GM21717 (cell line): ENCODE results near the gene FBXW4.

Source experiments
- ATAC-seq: cut with Tn5 transposase; IDR thresholded peaks from one replicate; pipeline ENCODE4 v1.9.1; 2021; ENCODE audit warnings: mild to moderate bottlenecking, moderate library complexity; ENCODE audit not compliant: unreplicated experiment

Gene FBXW4, protein sequence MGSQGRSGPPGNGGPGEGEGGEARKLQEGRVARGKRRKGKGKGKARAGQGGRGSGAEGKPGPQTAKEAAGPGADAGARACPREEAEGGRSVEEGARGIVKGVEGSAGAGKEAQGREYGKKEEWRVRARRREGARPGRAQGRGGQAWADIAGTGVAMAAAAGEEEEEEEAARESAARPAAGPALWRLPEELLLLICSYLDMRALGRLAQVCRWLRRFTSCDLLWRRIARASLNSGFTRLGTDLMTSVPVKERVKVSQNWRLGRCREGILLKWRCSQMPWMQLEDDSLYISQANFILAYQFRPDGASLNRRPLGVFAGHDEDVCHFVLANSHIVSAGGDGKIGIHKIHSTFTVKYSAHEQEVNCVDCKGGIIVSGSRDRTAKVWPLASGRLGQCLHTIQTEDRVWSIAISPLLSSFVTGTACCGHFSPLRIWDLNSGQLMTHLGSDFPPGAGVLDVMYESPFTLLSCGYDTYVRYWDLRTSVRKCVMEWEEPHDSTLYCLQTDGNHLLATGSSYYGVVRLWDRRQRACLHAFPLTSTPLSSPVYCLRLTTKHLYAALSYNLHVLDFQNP

DNA sequence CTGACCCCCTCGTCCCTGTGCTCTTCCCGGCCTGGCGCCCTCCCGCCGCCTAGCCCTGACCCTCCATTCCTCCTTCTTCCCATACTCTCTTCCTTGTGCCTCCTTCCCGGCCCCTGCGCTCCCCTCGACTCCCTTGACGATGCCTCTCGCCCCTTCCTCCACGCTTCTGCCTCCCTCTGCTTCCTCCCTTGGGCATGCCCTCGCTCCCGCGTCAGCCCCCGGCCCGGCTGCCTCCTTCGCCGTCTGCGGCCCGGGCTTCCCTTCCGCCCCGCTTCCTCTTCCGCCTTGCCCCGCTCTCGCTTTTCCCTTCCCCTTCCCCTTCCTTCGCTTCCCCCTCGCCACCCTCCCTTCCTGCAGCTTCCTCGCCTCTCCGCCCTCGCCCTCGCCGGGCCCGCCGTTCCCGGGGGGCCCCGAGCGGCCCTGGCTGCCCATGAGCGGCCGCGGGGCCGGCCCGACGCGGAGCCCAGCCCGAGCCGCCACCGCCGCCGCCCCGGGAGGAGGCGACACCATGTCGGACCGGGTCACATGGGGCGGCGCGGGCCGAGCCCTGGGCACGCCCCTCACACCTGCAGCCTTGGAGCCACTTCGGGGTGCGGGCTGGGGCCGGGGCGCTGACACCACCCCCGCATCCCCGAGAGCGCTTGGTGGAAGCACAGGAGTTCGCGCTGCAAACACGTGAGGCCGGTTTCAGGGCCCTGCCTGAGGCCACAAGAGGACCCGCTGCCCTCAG lies at the start of gene FBXW4:
TSS of gene FBXW4 (minus strand) at position 497 of the 730 bp plus-strand sequence. CDS start at position 432, 65 bp downstream.
- ATAC-seq: peak; percentile 65

- no peak for ATAC-seq
Measured at GRCh38 chr10:101744267-101744666, 49.3 kb upstream of the FBXW4 start.

DNA sequence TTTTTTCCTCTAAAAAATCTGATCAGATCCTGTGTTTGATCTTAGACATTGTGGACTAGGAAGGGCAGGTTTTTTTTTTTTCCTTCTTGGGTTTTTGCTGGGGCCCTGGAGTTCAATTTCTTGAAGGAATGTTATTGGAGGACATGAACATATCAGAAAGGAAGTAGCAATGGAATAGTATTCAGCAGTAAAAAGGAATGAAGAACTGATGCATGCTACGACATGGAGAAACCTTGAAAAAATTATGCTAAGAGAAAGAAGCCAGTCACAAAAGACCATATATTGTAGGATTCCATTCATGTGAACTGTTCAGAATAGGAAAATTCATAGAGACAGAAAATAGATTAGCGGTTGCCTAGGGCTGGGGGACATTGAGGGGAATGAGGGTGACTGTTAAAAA lies 47.0 kb upstream of the FBXW4 start:
- ATAC-seq: no peak

DNA sequence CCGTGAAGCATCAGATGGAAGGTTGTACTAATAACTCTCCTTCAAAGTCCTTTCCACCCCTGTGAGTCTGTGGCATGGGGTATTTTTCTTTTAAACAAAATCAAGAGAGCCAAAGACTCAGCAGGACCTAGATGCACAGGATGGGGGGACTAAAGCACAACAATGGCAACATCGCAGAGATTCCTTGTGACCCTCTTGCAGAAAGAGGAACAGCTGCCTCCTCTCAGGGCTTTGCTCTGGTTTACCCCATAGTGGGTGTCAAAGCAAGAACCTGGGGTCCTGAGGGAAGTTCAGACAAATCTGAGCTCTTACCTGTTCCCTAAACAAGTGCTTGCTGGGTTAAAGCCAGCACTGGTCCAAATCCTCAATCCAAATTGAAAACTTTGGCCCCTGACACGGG lies 41.7 kb upstream of the FBXW4 start:
- no peak for ATAC-seq

DNA sequence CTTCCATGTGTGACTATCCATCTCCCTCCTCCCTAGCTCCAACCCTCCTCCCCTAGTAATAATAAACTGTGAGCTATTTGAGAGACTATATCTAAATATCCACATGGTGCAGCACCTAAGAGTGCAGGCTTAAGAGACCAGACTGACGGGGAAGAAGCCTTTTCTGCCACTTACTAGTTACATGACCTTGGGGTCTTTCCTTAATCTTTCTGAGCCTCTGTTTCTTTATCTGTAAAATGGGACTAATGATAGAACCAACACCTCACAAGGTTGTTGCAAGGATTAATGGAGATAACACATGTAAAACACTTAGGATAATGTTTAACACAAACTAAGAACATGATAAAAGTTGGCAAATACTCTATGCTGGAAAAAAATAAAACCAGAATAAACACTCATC lies 37.1 kb upstream of the FBXW4 start:
- no peak for ATAC-seq

GRCh38 chr10:101726115-101726387 lies 31.1 kb upstream of the FBXW4 start:
- no peak for ATAC-seq

DNA sequence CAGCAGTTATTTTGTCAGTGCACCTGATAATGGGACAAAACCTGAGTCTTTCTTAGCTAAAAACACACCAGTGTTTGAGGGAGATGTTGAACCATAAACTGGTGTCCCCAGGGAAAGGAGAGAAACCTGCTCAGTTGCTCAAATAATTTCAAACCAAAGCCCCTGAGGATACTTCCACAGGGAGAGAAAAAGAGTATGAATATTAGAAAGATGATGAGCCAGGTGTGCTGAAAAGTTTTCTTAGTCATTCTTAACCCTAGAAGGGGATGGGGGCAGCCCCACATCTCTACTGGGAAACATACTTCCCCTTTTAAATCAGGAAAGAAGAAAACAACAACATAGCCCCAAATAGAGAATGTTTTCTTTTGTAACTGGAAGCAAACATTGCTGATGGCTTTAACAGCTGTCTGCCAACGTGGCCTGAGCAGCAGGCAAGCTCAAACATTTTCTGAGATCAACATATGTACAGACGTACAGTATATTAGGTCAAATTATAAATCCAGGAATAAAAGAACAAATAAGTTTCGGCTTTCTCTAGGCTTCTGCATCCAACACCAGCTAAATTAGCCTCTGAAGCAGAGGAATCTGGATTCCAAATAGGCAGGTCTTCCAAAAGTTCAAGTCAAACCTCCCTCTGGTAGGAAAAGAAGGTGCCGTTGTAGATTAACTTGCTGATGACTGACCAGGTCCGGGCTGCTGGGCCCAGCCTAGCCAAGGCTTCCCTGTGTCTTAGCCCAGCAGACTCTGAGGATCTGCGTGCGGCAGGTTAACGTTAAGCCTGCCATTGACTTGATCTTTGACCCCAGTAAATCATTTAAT lies 30.5 kb upstream of the FBXW4 start:
- ATAC-seq: no peak

DNA sequence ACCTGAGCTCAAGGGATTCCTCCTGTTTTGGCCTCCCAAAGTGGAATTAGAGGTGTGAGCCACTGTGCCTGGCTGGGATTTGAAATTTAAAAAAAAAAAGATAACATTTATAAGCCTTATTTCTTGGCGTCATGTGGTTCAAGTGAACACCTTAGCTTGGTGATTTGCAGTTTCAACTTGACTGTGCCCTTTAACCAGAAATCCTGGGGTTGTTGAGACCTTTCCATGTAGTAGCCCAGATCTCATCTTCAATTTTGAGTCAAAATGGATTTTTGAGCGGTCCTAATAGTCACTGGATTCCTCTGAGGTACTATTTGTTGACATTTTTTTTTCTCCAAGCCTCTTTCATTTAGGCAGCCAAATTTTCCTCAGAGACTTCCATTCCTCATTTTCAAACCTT lies 29.5 kb upstream of the FBXW4 start:
- no peak for ATAC-seq

GRCh38 chr10:101723176-101723575 lies 28.2 kb upstream of the FBXW4 start:
- ATAC-seq: no peak

DNA sequence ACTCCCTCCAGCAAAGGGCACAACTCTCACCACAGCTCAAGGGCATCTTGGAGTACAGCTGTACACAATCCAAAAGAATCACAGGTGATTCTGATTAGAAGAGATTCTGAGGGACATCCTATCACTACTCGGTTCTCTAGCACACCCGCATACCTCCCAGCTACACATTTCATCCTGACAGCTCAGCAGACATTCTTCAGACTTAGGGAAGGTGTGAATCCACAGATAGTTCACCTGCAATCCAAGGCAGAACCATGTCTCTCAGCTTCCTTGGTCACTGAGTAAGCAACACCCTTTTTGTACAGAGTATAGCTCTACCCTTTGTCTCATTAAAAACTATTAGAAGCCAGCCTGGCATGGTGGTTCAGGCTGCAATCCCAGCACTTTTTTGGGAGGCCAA lies 26.8 kb upstream of the FBXW4 start:
- ATAC-seq: no peak

DNA sequence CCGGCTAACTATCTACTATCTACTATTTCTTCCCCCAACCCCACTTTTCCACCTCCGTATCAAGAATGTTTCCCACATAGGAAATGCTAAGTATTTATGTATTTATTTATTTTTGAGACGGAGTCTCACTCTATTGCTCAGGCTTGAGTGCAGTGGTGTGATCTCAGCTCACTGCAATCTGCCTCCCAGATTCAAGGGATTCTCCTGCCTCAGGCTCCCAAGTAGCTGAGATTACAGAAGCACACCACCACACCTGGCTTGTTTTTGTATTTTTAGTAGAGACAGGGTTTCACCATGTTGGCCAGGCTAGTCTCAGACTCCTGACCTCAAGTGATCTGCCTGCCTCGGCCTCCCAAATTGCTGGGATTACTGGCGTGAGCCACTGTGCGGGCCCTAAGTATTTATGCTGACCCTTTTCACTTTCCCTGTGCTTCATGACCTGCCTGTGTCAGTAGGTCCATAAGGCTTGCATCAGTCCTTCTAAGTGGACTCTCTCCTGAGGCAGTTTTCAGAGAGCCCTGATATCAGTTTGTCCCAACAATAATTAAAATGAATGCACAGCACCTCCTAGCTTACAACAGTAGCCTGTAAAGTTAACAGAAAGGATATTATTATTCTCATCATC lies 25.7 kb upstream of the FBXW4 start:
- no peak for ATAC-seq

- no peak for ATAC-seq
Measured at GRCh38 chr10:101718690-101719275, 23.8 kb upstream of the FBXW4 start.

DNA sequence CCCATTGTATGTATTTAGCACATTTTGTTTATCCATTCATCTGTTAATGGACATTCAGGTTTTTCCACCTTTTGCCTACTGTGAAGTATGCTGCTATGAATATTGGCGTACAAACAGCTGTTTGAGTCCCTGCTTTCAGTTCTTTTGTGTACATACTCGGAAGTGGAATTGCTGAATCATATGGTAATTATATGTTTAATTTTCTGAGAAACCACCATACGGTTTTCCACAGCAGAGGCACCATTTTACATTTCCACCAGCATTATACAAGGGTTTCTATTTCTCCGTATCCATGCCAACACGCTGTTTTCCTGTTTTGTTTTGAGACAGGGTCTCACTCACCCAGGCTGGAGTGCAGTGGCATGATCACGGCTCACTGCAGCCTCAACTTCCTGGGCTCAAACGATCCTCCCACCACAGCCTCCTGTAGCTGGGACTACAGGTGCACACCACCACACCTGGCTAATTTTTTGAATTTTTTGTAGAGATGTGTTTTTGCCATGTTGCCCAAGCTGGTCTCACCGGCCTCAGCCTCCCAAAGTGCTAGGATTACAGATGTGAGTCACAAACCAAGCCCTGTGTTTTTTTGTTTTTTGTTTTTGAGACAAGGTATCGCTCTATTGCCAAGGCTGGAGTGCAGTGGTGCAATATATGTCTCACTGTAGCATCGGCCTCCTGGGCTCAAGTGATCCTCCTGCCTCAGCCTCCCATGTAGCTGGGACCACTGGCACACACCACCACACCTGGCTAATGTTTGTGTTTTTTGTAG lies 22.1 kb upstream of the FBXW4 start:
- no peak for ATAC-seq

GRCh38 chr10:101712997-101713396 lies 18.0 kb upstream of the FBXW4 start:
- no peak for ATAC-seq

GRCh38 chr10:101710793-101711192 lies 15.8 kb upstream of the FBXW4 start:
- ATAC-seq: no peak

GRCh38 chr10:101710059-101710695 lies 15.2 kb upstream of the FBXW4 start:
- ATAC-seq: no peak

DNA sequence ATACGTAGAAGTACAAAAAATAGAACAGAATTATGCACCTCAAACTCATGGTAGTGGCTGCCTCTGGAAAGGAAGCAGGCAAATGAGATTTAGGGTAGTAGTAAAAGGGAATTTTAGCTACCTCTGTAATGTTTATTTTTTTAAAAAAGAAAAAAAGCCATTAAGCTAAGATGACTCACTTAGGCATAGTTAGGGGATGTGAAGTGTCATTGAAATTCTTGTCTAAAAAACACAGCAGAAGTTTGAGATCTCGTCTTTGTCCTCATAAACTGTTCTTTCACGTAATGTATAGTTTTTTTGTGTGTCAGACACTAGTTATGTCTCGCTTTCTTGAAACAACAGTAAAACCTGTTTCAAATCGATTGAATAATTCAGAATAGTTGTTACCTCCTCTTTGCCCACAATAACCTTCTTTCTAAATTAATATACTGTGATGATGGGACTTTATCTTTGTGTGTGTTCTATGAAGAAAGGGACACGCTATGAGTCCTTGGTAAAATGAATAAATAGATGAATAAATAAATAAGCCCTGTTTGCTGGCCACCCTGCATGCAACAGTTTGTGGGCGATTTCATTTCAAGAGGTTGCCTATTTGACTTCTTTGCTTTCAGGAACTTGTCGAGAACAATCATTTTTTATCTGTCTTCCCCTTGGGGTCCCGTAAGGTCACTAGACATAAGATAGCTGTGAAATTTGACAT lies 14.5 kb upstream of the FBXW4 start:
- ATAC-seq: no peak

DNA sequence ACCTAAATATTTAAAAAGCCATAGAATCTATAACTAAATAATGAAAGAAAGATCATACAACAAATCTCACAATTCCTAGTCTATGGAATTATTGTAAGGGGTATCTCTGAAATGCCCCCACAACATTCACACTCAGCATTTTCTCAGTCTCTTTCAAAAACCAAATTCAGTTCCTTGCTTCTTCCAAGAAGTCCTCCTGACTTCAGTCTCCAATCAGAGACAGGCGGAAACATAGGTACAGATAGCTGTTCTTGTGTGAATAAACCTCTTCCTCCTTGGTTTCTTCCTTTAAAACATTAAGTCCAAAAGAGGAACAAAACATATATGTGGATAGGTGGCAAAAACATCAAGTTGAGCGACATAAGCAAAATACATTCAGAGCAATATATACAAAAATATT lies 13.9 kb upstream of the FBXW4 start:
- ATAC-seq: no peak

GRCh38 chr10:101708073-101708472 lies 13.1 kb upstream of the FBXW4 start:
- ATAC-seq: no peak
